Prostate gland (tissue), 2 donors: ENCODE data around the gene SSBP3. TPM values are rescaled to one million over a fixed set of nuclear protein-coding genes. Genes with fewer than 3 reads are reported as not detected.

Experiments used
- DNase-seq: peaks from one replicate; pipeline ENCODE4 v3.0.0-alpha.2; 2019; ENCODE audit warnings: low spot score
- H3K27ac ChIP-seq, 2 donors: fragments of 200-600 bp; sonication (generic); 2 replicates each; pipeline ENCODE4 v1.5.1; 2017 to 2019
- H3K27me3 ChIP-seq: fragments of 200-600 bp; sonication (generic); replicated peaks from 2 replicates; pipeline ENCODE4 v1.5.1; 2019; ENCODE audit not compliant: insufficient read depth
- H3K36me3 ChIP-seq, 2 donors: fragments of 200-600 bp; sonication (generic); 1 replicate in 1 of 2; 2 replicates in 1 of 2; pipeline versions ENCODE4 v1.5.1 to v1.8.1; 2017 to 2019
- H3K4me1 ChIP-seq: fragments of 200-600 bp; sonication (generic); replicated peaks from 2 replicates; pipeline ENCODE4 v1.5.1; 2019
- H3K4me3 ChIP-seq, 2 donors: fragments of 200-600 bp; sonication (generic); 2 replicates each; pipeline ENCODE4 v1.5.1; 2017 to 2019
- H3K9me3 ChIP-seq: fragments of 200-600 bp; sonication (generic); 2 replicates; pipeline ENCODE4 v1.5.1; 2017
- CTCF ChIP-seq, 4 experiments: fragments of 200-600 bp in 2 of 4; fragments of 450-650 bp in 2 of 4; sonication (generic) in 2 of 4; IDR thresholded peaks; 1 replicate in 3 of 4; 2 replicates in 1 of 4; pipeline ENCODE4 v1.5.1; 2016 to 2019; ENCODE audit warnings: antibody characterized with exemption in 4 of 4, mild to moderate bottlenecking in 2 of 4, moderate library complexity in 2 of 4
- POLR2A ChIP-seq: fragments of 450-650 bp; IDR thresholded peaks from one replicate; pipeline ENCODE4 v1.6.1; 2016; ENCODE audit warnings: antibody characterized with exemption, mild to moderate bottlenecking
- POLR2AphosphoS5 ChIP-seq: sonication (generic); formaldehyde crosslinking; IDR thresholded peaks from one replicate; pipeline ENCODE4 v1.6.1; 2017; ENCODE audit warnings: antibody characterized with exemption
- WGBS: methylation state at CpG from one replicate; pipeline ENCODE4 v1.1.5; 2018; 5-methylcytosine and 5-hydroxymethylcytosine counted together
- intact Hi-C: fragments of 100-400 bp; cut with DNase I; formaldehyde crosslinking; loops from one replicate; pipeline ENCODE4 v1.14.2; 2022
- total RNA-seq, 2 donors: library from RNA; depleted of rRNA; stranded (reverse); fragments of >200 nt; gene quantifications; one replicate each; pipeline ENCODE4 v1.1.0, GENCODE V29; 2016

The SSBP3 gene
- total RNA-seq, 2 donors from 2014 or later, result 45.0 to 94.4 TPM

- peaks cover 7% of the 10 kb centered on the region for H3K4me1 ChIP-seq
- intact Hi-C loops, result no loop called here
- peak overlapping the region; percentile 64 to 92 for H3K27ac ChIP-seq
- peaks cover 0 to 9% of the 10 kb centered on the region in 2 donors for H3K36me3 ChIP-seq
- WGBS, result 13% methylated on average over 10 of the region's 10 CpGs
- DNase-seq, result no peak
- H3K9me3 ChIP-seq, result no peaks in the 10 kb centered on the region
- peak overlapping the region in 1 of 2 donors; percentile 81 for H3K4me3 ChIP-seq
- TF ChIP-seq CTCF (IDR thresholded peaks at IDR 0.05) (no peak), POLR2A (no peak), POLR2AphosphoS5 (no peak)
- no peaks in the 10 kb centered on the region for H3K27me3 ChIP-seq
These were observed 2.4 kb downstream of the SSBP3 start for GRCh38 chr1:54403808-54404261.

GRCh38 chr1:54403405-54403804 lies 2.8 kb downstream of the SSBP3 start:
- Histone ChIP-seq H3K27me3 (no peaks in the 10 kb centered on the region), H3K36me3 (peaks cover 0 to 10% of the 10 kb centered on the region in 2 donors), H3K4me1 (peaks cover 7% of the 10 kb centered on the region), H3K27ac (peak overlapping the region; percentile 64 to 92), H3K9me3 (no peaks in the 10 kb centered on the region), H3K4me3 (peak overlapping the region in 1 of 2 donors; percentile 81)
- intact Hi-C loops, result no loop called here
- TF ChIP-seq CTCF (IDR thresholded peaks at IDR 0.05), result no peak
- TF ChIP-seq POLR2AphosphoS5, result no peak
- no peak for TF ChIP-seq POLR2A
- DNase-seq, result no peak
- WGBS, result 15% methylated on average over 9 of the region's 9 CpGs

- no peaks in the 10 kb centered on the region for H3K9me3 ChIP-seq
- H3K36me3 ChIP-seq, result peaks cover 0 to 10% of the 10 kb centered on the region in 2 donors
- intact Hi-C loops, result no loop called here
- 37% methylated on average over 7 of the region's 7 CpGs for WGBS
- TF ChIP-seq CTCF (IDR thresholded peaks at IDR 0.05) (no peak), POLR2AphosphoS5 (no peak), POLR2A (no peak)
- peak overlapping the region in 1 of 2 donors; percentile 92 for H3K27ac ChIP-seq
- H3K4me1 ChIP-seq, result peaks cover 7% of the 10 kb centered on the region
- no peak for DNase-seq
- H3K27me3 ChIP-seq, result no peaks in the 10 kb centered on the region
- H3K4me3 ChIP-seq, result peak overlapping the region in 1 of 2 donors; percentile 81
These were observed 3.3 kb downstream of the SSBP3 start for GRCh38 chr1:54402896-54403295.

- Histone ChIP-seq H3K36me3 (peaks cover 0 to 10% of the 10 kb centered on the region in 2 donors), H3K9me3 (no peaks in the 10 kb centered on the region), H3K27ac (no peak overlapping the region), H3K4me1 (peaks cover 9% of the 10 kb centered on the region), H3K4me3 (no peak overlapping the region), H3K27me3 (no peaks in the 10 kb centered on the region)
- intact Hi-C loops, result no loop called here
- no peak for TF ChIP-seq POLR2AphosphoS5
- TF ChIP-seq CTCF (IDR thresholded peaks at IDR 0.05), result no peak
- no peak for TF ChIP-seq POLR2A
- WGBS, result 57% methylated on average over 6 of the region's 6 CpGs
- DNase-seq, result no peak
These were observed 4.4 kb downstream of the SSBP3 start for GRCh38 chr1:54401799-54402198.

- TF ChIP-seq CTCF (IDR thresholded peaks at IDR 0.05) (no peak), POLR2A (no peak), POLR2AphosphoS5 (no peak)
- Histone ChIP-seq H3K4me1 (peaks cover 11% of the 10 kb centered on the region), H3K9me3 (no peaks in the 10 kb centered on the region), H3K36me3 (peaks cover 0 to 10% of the 10 kb centered on the region in 2 donors), H3K27me3 (no peaks in the 10 kb centered on the region), H3K4me3 (no peak overlapping the region), H3K27ac (no peak overlapping the region)
- intact Hi-C loops, result no loop called here
- WGBS, result 90% methylated on average over 2 of the region's 2 CpGs
- DNase-seq, result no peak
These were observed 5.9 kb downstream of the SSBP3 start for GRCh38 chr1:54400329-54400728.
